ENCODE data around the gene AP3B1. TPM values are rescaled to one million over a fixed set of nuclear protein-coding genes. Genes with fewer than 3 reads are reported as not detected.

Gene AP3B1
- total RNA-seq, 4 donors from 2014 or later: 33.8 to 38.6 (median 36.0) TPM

GRCh38 chr5:78162253-78162862, 132.1 kb downstream of the AP3B1 start:
- H3K9me3 ChIP-seq: peaks cover 0 to 5% (median 0%) of the 10 kb centered on the region in 3 donors
- ATAC-seq: no peak
- H3K4me1 ChIP-seq: no peaks in the 10 kb centered on the region
- peaks cover 0 to 55% of the 10 kb centered on the region in 2 donors for H3K36me3 ChIP-seq
- 93 to 96% methylated on average over 3 of the region's 3 CpGs for WGBS, 2 donors (ENCODE audit: low coverage in 1 of 2)
- H3K27ac ChIP-seq: no peak overlapping the region
- no peak overlapping the region for H3K4me3 ChIP-seq
- H3K27me3 ChIP-seq: no peaks in the 10 kb centered on the region
- TF ChIP-seq POLR2A (IDR thresholded peaks at IDR 0.05): no peak
- peak in 2 of 4 experiments; percentile 28 to 31 for TF ChIP-seq CTCF (IDR thresholded peaks at IDR 0.05)
- no peak for TF ChIP-seq POLR2AphosphoS5 (IDR thresholded peaks at IDR 0.05)
- TF ChIP-seq EP300 (IDR thresholded peaks at IDR 0.05): no peak

- TF ChIP-seq EP300 (IDR thresholded peaks at IDR 0.05) (no peak), POLR2AphosphoS5 (IDR thresholded peaks at IDR 0.05) (no peak), CTCF (IDR thresholded peaks at IDR 0.05) (no peak), POLR2A (IDR thresholded peaks at IDR 0.05) (no peak)
- peaks cover 3 to 67% of the 10 kb centered on the region in 2 donors for H3K36me3 ChIP-seq
- H3K4me1 ChIP-seq: no peaks in the 10 kb centered on the region
- no peak for ATAC-seq
- no CpG with 5 or more reads among the region's 1 CpG for WGBS, 2 donors (ENCODE audit: low coverage in 1 of 2)
- no peaks in the 10 kb centered on the region for H3K9me3 ChIP-seq
- H3K4me3 ChIP-seq: no peak overlapping the region
- no peaks in the 10 kb centered on the region for H3K27me3 ChIP-seq
- H3K27ac ChIP-seq: no peak overlapping the region
These were observed 137.5 kb downstream of the AP3B1 start for GRCh38 chr5:78157001-78157400.

- Histone ChIP-seq H3K36me3 (peaks cover 3 to 51% of the 10 kb centered on the region in 2 donors), H3K4me3 (no peak overlapping the region), H3K4me1 (no peaks in the 10 kb centered on the region), H3K9me3 (no peaks in the 10 kb centered on the region), H3K27ac (no peak overlapping the region), H3K27me3 (no peaks in the 10 kb centered on the region)
- TF ChIP-seq CTCF (IDR thresholded peaks at IDR 0.05): no peak
- no peak for TF ChIP-seq POLR2A (IDR thresholded peaks at IDR 0.05)
- no peak for TF ChIP-seq POLR2AphosphoS5 (IDR thresholded peaks at IDR 0.05)
- no peak for TF ChIP-seq EP300 (IDR thresholded peaks at IDR 0.05)
- 86 to 100% methylated on average over 1 to 2 of the region's 3 CpGs for WGBS, 2 donors (ENCODE audit: low coverage in 1 of 2)
- no peak for ATAC-seq
These were observed 142.8 kb downstream of the AP3B1 start for GRCh38 chr5:78151594-78152271.

- H3K4me1 ChIP-seq: no peaks in the 10 kb centered on the region
- no peaks in the 10 kb centered on the region for H3K9me3 ChIP-seq
- TF ChIP-seq POLR2A (IDR thresholded peaks at IDR 0.05): no peak
- no peak for TF ChIP-seq POLR2AphosphoS5 (IDR thresholded peaks at IDR 0.05)
- TF ChIP-seq CTCF (IDR thresholded peaks at IDR 0.05): no peak
- TF ChIP-seq EP300 (IDR thresholded peaks at IDR 0.05): no peak
- no peak overlapping the region for H3K4me3 ChIP-seq
- peaks cover 0 to 33% of the 10 kb centered on the region in 2 donors for H3K36me3 ChIP-seq
- H3K27ac ChIP-seq: no peak overlapping the region
- 63 to 78% methylated on average over 1 of the region's 1 CpG for WGBS, 2 donors (ENCODE audit: low coverage in 1 of 2)
- ATAC-seq: no peak
- H3K27me3 ChIP-seq: no peaks in the 10 kb centered on the region
These were observed 157.2 kb downstream of the AP3B1 start for GRCh38 chr5:78137290-78137689.

GRCh38 chr5:78133423-78133822, 161.1 kb downstream of the AP3B1 start:
- 100% methylated on average over 1 of the region's 1 CpG; no CpG with 5 or more reads in 1 of the 2 donors for WGBS, 2 donors (ENCODE audit: low coverage in 1 of 2)
- Histone ChIP-seq H3K27ac (no peak overlapping the region), H3K9me3 (no peaks in the 10 kb centered on the region), H3K27me3 (no peaks in the 10 kb centered on the region), H3K4me1 (no peaks in the 10 kb centered on the region), H3K4me3 (no peak overlapping the region), H3K36me3 (peaks cover 0 to 12% of the 10 kb centered on the region in 2 donors)
- TF ChIP-seq POLR2AphosphoS5 (IDR thresholded peaks at IDR 0.05) (no peak), EP300 (IDR thresholded peaks at IDR 0.05) (no peak), POLR2A (IDR thresholded peaks at IDR 0.05) (no peak), CTCF (IDR thresholded peaks at IDR 0.05) (no peak)
- no peak for ATAC-seq
